Right lobe of liver (tissue), 6 donors: ENCODE measurements around the gene CNBP. TPM values are rescaled to one million over a fixed set of nuclear protein-coding genes. Genes with fewer than 3 reads are reported as not detected.

ENCODE experiments used
- ATAC-seq, 4 donors: fragments of 200-7000 bp; cut with Tn5 transposase; one replicate each; pipeline ENCODE4 v1.9.1; 2020; ENCODE audit warnings: mild to moderate bottlenecking in 4 of 4, moderate library complexity in 4 of 4
- DNase-seq, 3 donors: peaks; one replicate each; pipeline ENCODE4 v3.0.0-alpha.2; 2020
- H3K27ac ChIP-seq, 3 donors: fragments of 200-600 bp; one replicate each; pipeline ENCODE4 v1.8.0; 2022
- H3K27me3 ChIP-seq, 2 donors: fragments of 200-600 bp; one replicate each; pipeline ENCODE4 v1.8.0; 2022
- H3K36me3 ChIP-seq, 4 donors: fragments of 200-600 bp; sonication (generic) in 1 of 4; one replicate each; pipeline versions ENCODE4 v1.5.1 to v1.8.0; 2017 to 2022; ENCODE audit warnings: control low read depth in 1 of 4
- H3K4me1 ChIP-seq, 4 donors: fragments of 200-600 bp; sonication (generic) in 1 of 4; one replicate each; pipeline versions ENCODE4 v1.5.1 to v1.8.0; 2017 to 2022; ENCODE audit warnings: control low read depth in 1 of 4
- H3K4me3 ChIP-seq, 3 donors: fragments of 200-600 bp; one replicate each; pipeline ENCODE4 v1.8.0; 2022
- H3K9me3 ChIP-seq, 4 donors: fragments of 200-600 bp; sonication (generic) in 1 of 4; one replicate each; pipeline versions ENCODE4 v1.5.1 to v1.8.0; 2017 to 2022; ENCODE audit warnings: control low read depth in 1 of 4
- CTCF ChIP-seq, 4 donors: fragments of 200-600 bp in 3 of 4; fragments of 450-650 bp in 1 of 4; IDR thresholded peaks; one replicate each; pipeline versions ENCODE4 v1.5.1 to v1.8.0; 2016 to 2022; ENCODE audit warnings: antibody characterized with exemption in 4 of 4, mild to moderate bottlenecking in 2 of 4
- POLR2A ChIP-seq: fragments of 450-650 bp; IDR thresholded peaks from one replicate; pipeline ENCODE4 v1.6.1; 2017; ENCODE audit warnings: antibody characterized with exemption, mild to moderate bottlenecking
- WGBS: methylation state at CpG from one replicate; pipeline ENCODE4 v1.1.6; 2018; ENCODE audit warnings: low coverage, low lambda C conversion rate; ENCODE audit not compliant: insufficient coverage; ENCODE audit errors: missing lambda C conversion rate; 5-methylcytosine and 5-hydroxymethylcytosine counted together
- intact Hi-C, 2 donors: fragments of 100-400 bp; cut with DNase I; formaldehyde crosslinking; loops; one replicate each; pipeline versions ENCODE4 v1.11.2 to v1.14.1; 2022
- small RNA-seq, 2 experiments: library from RNA; depleted of rRNA; stranded (forward); fragments of <200 nt; gene quantifications; one replicate each; pipeline ENCODE3, GENCODE V24; 2016
- total RNA-seq, 6 experiments: library from RNA; depleted of rRNA in 2 of 6; stranded (reverse); fragments of >200 nt in 2 of 6; fragmentation: NEBNext Ultra II Directional in 3 of 6; extraction: Animal tissue kit (Norgen Biotek cat#: 25700) in 3 of 6; gene quantifications; one replicate each; pipeline versions ENCODE4 v1.1.0 to v1.2.4, GENCODE V29; 2016 to 2023
- donor health status: DM: no; HTN: yes; CAD: no.
- donor health status: DM: no; HTN: no; CAD: no.
- donor health status: DM: no; HTN: no; CAD: no.
- donor health status: DM: no; HTN: yes; CAD: no.
- donor health status: DM: no; HTN: yes; CAD: no.

Gene CNBP
- total RNA-seq, 6 experiments from 2014 or later: 164 to 222 (median 215) TPM

- 0% methylated on average over 15 of the region's 18 CpGs for WGBS
- intact Hi-C loops: no loop called here
- peak overlapping the region; percentile 95 to 97 (median 96) for H3K27ac ChIP-seq
- ATAC-seq (peak; percentile 51 to 60 (median 56)), DNase-seq (peak; percentile 94 to 95 (median 95))
- TF ChIP-seq POLR2A (peak; percentile 98), CTCF (IDR thresholded peaks at IDR 0.05) (peak; percentile 14 to 38 (median 23))
- H3K4me1 ChIP-seq: peaks cover 0 to 52% (median 29%) of the 10 kb centered on the region in 4 donors
- no peaks in the 10 kb centered on the region for H3K9me3 ChIP-seq
- peak overlapping the region; percentile 80 to 97 (median 90) for H3K4me3 ChIP-seq
- H3K27me3 ChIP-seq: no peaks in the 10 kb centered on the region
- peaks cover 0 to under 1% (median 0%) of the 10 kb centered on the region in 4 donors for H3K36me3 ChIP-seq
Measured at GRCh38 chr3:129120254-129121004, 63.3 kb downstream of the CNBP start.

GRCh38 chr3:129119365-129120100 lies 64.2 kb downstream of the CNBP start:
- Histone ChIP-seq H3K4me3 (peak overlapping the region; percentile 80 to 97 (median 90)), H3K4me1 (peaks cover 0 to 61% (median 33%) of the 10 kb centered on the region in 4 donors), H3K27ac (peak overlapping the region; percentile 88 to 97 (median 95)), H3K27me3 (no peaks in the 10 kb centered on the region), H3K9me3 (no peaks in the 10 kb centered on the region), H3K36me3 (peaks cover 0 to 5% (median 0%) of the 10 kb centered on the region in 4 donors)
- peak; percentile 48 to 65 (median 58) for ATAC-seq
- TF ChIP-seq CTCF (IDR thresholded peaks at IDR 0.05): peak in 1 of 4 donors; percentile 4
- TF ChIP-seq POLR2A: peak; percentile 70
- intact Hi-C loops: no loop called here
- WGBS: 4% methylated on average over 9 of the region's 13 CpGs
- DNase-seq: peak; percentile 88 to 96 (median 95)

GRCh38 chr3:129118745-129119144 lies 65.0 kb downstream of the CNBP start:
- peaks cover 0 to 5% (median 0%) of the 10 kb centered on the region in 4 donors for H3K36me3 ChIP-seq
- peak overlapping the region; percentile 80 to 97 (median 90) for H3K4me3 ChIP-seq
- intact Hi-C loops: no loop called here
- H3K4me1 ChIP-seq: peaks cover 0 to 65% (median 36%) of the 10 kb centered on the region in 4 donors
- WGBS: 24% methylated on average over 5 of the region's 5 CpGs
- no peaks in the 10 kb centered on the region for H3K27me3 ChIP-seq
- DNase-seq (no peak), ATAC-seq (no peak)
- H3K9me3 ChIP-seq: no peaks in the 10 kb centered on the region
- TF ChIP-seq POLR2A (no peak), CTCF (IDR thresholded peaks at IDR 0.05) (no peak)
- peak overlapping the region; percentile 88 to 97 (median 95) for H3K27ac ChIP-seq

Small RNA genes within 50 kb of the gene (small RNA-seq; reads per million reads assigned to genes)
- gene RPS27P12: 0 reads per million in 2 experiments

Other genes starting within 250 kb of the CNBP start
- gene CFAP92, start 189.8 kb downstream of the CNBP start, total RNA-seq: under 1 TPM in 4 of 6 experiments, not detected in 2; 0.05 to 0.21 (median 0.08) TPM
- gene EFCC1, start 182.6 kb downstream of the CNBP start, total RNA-seq: 1 to 10 TPM in 2 of 6 experiments, under 1 TPM in 4; 0.25 to 1.5 (median 0.39) TPM
- gene GP9, start 123.1 kb downstream of the CNBP start, total RNA-seq: under 1 TPM in 1 of 6 experiments, not detected in 5; 0.50 TPM
- gene RAB43, start 62.1 kb downstream of the CNBP start, total RNA-seq: 10 to 100 TPM; 21.8 to 67.2 (median 38.5) TPM
- 10 to 100 TPM in 2 of 6 experiments, 1 to 10 TPM in 4; 2.8 to 10.8 (median 8.9) TPM for gene ISY1, start 22.8 kb downstream of the CNBP start, total RNA-seq
- 100 to 1,000 TPM in 5 of 6 experiments, 10 to 100 TPM in 1; 75.9 to 140 (median 119) TPM for gene COPG1, start 65.7 kb upstream of the CNBP start, total RNA-seq
- gene HMCES, start 95.0 kb upstream of the CNBP start, total RNA-seq: 10 to 100 TPM; 17.4 to 36.9 (median 20.1) TPM
- 1 to 10 TPM in 5 of 6 experiments, under 1 TPM in 1; 0.26 to 4.7 (median 2.0) TPM for gene EFCAB12, start 244.7 kb upstream of the CNBP start, total RNA-seq